GM12878 (cell line): Measurements from ENCODE around the gene SLC4A1.

Source experiments
- EZH2 ChIP-seq: IDR thresholded peaks from 2 replicates; pipeline ENCODE4 v1.6.1; 2012; ENCODE audit warnings: low read depth, mild to moderate bottlenecking, control low read depth, inconsistent platforms, low read length, borderline replicate concordance; ENCODE audit not compliant: control insufficient read depth
- SP1 ChIP-seq: IDR thresholded peaks from one replicate; pipeline ENCODE4 v1.6.1; 2011; ENCODE audit warnings: low read depth, low read length
- YBX1 ChIP-seq: fragments of 450-650 bp; IDR thresholded peaks from 2 replicates; pipeline ENCODE4 v1.6.1; 2016; ENCODE audit warnings: antibody characterized with exemption

DNA sequence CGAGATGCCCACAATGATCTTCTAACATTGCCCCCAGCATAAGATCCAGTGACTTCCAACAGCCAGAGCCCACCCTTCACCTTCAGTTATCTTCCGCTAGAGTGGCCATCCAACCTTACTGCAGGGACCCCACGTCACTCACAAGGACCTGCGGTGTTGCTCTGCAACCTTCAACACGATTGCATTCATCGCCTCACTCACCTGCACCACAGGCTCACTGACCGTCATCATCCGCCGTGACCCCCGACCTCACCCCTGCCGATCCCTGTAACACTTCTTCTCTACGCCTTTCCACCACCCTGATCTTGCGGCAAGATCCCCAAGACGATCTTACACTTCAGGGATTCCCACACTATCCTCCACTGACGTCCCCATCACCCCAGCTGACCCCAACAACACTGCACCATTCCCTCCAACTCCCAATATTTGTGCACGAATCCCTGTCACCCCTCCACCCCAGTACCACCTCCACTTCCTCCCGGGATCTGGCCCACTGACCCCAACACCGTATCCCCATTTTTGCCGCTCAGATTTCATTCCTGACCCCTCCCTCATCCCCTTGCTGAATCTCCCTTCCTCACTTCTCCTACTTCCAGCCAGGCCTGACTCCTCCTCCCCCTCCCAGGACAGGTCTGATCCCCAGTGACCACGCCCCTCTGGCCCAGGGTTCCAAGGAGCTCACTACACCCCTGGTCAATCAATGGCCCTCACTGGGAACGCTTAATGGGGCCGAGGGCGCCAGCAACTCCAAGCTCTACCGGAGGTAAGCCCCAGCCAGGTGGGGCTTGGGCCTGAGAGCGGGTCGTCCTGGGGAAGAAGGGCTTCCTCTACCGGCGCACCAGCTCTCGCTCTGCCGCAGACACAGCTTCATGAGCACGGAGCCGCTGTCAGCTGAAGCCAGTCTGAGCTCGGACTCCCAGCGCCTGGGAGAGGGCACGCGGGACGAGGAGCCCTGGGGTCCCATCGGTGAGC, 48.1 kb upstream of the SLC4A1 start:
- TF ChIP-seq EZH2 (no peak), YBX1 (no peak), SP1 (no peak)
